Measurements from ENCODE around the gene ANGPTL8. TPM values are rescaled to one million over a fixed set of nuclear protein-coding genes. Genes with fewer than 3 reads are reported as not detected.

Gene ANGPTL8
- total and polyA plus RNA-seq, 2 experiments from 2014 or later: not detected

DNA sequence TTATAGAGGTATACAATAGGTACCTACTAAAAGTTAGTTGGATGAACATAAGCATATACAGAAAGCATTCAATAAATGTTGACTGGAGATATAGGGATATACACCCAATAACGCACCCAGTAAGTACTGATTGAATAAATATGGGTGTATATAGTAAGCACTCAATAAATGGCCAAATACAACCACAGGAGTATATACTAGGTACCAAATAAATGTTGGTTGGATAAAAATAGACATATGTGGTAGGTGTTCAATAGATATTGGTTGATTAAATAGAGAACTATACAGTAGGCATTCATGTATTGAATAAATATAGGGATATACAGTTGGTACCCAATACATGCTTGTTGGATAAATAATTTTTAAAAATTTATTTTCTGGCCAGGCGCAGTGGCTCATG lies 9.4 kb downstream of the ANGPTL8 start:
- H3K27ac ChIP-seq (ENCODE audit: low read depth): no peak overlapping the region
- ATAC-seq (no peak), DNase-seq (ENCODE audit: low spot score) (no peak)
- no peak overlapping the region for H3K4me2 ChIP-seq
- H3F3A ChIP-seq (replicated peaks; ENCODE audit: low read depth): 0 out of 2 replicates have a peak, but pooled peaks cover 3% of the 10 kb centered on the region
- H3K79me2 ChIP-seq (replicated peaks; ENCODE audit: insufficient read depth): no peaks in the 10 kb centered on the region
- TF ChIP-seq POLR2AphosphoS5 (IDR thresholded peaks at IDR 0.05; ENCODE audit: low read depth) (no peak), STAT1 (IDR thresholded peaks at IDR 0.05; ENCODE audit: unreplicated experiment) (no peak), ZNF114 (CRISPR knock-in tag; IDR thresholded peaks at IDR 0.05) (no peak), ZNF331 (CRISPR knock-in tag; IDR thresholded peaks at IDR 0.05; ENCODE audit: low read depth) (no peak), CREB1 (CRISPR knock-in tag; IDR thresholded peaks at IDR 0.05; ENCODE audit: low read depth) (no peak), EZH2phosphoT487 (IDR thresholded peaks at IDR 0.05; ENCODE audit: unreplicated experiment) (no peak), EZH2 (IDR thresholded peaks at IDR 0.05; ENCODE audit: low read depth, unreplicated experiment) (no peak), JUNB (IDR thresholded peaks at IDR 0.05; ENCODE audit: unreplicated experiment) (no peak), NANOG (IDR thresholded peaks at IDR 0.05; ENCODE audit: borderline replicate concordance) (no peak)
- TF ChIP-seq, protein P1, sequence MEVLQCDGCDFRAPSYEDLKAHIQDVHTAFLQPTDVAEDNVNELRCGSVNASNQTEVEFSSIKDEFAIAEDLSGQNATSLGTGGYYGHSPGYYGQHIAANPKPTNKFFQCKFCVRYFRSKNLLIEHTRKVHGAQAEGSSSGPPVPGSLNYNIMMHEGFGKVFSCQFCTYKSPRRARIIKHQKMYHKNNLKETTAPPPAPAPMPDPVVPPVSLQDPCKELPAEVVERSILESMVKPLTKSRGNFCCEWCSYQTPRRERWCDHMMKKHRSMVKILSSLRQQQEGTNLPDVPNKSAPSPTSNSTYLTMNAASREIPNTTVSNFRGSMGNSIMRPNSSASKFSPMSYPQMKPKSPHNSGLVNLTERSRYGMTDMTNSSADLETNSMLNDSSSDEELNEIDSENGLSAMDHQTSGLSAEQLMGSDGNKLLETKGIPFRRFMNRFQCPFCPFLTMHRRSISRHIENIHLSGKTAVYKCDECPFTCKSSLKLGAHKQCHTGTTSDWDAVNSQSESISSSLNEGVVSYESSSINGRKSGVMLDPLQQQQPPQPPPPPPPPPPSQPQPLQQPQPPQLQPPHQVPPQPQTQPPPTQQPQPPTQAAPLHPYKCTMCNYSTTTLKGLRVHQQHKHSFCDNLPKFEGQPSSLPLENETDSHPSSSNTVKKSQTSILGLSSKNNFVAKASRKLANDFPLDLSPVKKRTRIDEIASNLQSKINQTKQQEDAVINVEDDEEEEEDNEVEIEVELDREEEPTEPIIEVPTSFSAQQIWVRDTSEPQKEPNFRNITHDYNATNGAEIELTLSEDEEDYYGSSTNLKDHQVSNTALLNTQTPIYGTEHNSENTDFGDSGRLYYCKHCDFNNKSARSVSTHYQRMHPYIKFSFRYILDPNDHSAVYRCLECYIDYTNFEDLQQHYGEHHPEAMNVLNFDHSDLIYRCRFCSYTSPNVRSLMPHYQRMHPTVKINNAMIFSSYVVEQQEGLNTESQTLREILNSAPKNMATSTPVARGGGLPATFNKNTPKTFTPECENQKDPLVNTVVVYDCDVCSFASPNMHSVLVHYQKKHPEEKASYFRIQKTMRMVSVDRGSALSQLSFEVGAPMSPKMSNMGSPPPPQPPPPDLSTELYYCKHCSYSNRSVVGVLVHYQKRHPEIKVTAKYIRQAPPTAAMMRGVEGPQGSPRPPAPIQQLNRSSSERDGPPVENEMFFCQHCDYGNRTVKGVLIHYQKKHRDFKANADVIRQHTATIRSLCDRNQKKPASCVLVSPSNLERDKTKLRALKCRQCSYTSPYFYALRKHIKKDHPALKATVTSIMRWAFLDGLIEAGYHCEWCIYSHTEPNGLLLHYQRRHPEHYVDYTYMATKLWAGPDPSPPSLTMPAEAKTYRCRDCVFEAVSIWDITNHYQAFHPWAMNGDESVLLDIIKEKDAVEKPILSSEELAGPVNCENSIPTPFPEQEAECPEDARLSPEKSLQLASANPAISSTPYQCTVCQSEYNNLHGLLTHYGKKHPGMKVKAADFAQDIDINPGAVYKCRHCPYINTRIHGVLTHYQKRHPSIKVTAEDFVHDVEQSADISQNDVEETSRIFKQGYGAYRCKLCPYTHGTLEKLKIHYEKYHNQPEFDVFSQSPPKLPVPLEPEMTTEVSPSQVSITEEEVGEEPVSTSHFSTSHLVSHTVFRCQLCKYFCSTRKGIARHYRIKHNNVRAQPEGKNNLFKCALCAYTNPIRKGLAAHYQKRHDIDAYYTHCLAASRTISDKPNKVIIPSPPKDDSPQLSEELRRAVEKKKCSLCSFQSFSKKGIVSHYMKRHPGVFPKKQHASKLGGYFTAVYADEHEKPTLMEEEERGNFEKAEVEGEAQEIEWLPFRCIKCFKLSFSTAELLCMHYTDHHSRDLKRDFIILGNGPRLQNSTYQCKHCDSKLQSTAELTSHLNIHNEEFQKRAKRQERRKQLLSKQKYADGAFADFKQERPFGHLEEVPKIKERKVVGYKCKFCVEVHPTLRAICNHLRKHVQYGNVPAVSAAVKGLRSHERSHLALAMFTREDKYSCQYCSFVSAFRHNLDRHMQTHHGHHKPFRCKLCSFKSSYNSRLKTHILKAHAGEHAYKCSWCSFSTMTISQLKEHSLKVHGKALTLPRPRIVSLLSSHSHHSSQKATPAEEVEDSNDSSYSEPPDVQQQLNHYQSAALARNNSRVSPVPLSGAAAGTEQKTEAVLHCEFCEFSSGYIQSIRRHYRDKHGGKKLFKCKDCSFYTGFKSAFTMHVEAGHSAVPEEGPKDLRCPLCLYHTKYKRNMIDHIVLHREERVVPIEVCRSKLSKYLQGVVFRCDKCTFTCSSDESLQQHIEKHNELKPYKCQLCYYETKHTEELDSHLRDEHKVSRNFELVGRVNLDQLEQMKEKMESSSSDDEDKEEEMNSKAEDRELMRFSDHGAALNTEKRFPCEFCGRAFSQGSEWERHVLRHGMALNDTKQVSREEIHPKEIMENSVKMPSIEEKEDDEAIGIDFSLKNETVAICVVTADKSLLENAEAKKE (CRISPR knock-in tag; IDR thresholded peaks at IDR 0.05): no peak
- TF ChIP-seq, protein P2, sequence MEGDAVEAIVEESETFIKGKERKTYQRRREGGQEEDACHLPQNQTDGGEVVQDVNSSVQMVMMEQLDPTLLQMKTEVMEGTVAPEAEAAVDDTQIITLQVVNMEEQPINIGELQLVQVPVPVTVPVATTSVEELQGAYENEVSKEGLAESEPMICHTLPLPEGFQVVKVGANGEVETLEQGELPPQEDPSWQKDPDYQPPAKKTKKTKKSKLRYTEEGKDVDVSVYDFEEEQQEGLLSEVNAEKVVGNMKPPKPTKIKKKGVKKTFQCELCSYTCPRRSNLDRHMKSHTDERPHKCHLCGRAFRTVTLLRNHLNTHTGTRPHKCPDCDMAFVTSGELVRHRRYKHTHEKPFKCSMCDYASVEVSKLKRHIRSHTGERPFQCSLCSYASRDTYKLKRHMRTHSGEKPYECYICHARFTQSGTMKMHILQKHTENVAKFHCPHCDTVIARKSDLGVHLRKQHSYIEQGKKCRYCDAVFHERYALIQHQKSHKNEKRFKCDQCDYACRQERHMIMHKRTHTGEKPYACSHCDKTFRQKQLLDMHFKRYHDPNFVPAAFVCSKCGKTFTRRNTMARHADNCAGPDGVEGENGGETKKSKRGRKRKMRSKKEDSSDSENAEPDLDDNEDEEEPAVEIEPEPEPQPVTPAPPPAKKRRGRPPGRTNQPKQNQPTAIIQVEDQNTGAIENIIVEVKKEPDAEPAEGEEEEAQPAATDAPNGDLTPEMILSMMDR (conservative IDR thresholded peaks at IDR 0.05; ENCODE audit: low read depth in 2 of 2): no peak
- TF ChIP-seq, protein P3, sequence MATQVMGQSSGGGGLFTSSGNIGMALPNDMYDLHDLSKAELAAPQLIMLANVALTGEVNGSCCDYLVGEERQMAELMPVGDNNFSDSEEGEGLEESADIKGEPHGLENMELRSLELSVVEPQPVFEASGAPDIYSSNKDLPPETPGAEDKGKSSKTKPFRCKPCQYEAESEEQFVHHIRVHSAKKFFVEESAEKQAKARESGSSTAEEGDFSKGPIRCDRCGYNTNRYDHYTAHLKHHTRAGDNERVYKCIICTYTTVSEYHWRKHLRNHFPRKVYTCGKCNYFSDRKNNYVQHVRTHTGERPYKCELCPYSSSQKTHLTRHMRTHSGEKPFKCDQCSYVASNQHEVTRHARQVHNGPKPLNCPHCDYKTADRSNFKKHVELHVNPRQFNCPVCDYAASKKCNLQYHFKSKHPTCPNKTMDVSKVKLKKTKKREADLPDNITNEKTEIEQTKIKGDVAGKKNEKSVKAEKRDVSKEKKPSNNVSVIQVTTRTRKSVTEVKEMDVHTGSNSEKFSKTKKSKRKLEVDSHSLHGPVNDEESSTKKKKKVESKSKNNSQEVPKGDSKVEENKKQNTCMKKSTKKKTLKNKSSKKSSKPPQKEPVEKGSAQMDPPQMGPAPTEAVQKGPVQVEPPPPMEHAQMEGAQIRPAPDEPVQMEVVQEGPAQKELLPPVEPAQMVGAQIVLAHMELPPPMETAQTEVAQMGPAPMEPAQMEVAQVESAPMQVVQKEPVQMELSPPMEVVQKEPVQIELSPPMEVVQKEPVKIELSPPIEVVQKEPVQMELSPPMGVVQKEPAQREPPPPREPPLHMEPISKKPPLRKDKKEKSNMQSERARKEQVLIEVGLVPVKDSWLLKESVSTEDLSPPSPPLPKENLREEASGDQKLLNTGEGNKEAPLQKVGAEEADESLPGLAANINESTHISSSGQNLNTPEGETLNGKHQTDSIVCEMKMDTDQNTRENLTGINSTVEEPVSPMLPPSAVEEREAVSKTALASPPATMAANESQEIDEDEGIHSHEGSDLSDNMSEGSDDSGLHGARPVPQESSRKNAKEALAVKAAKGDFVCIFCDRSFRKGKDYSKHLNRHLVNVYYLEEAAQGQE (IDR thresholded peaks at IDR 0.05; ENCODE audit: unreplicated experiment): no peak
- TF ChIP-seq, protein P4, sequence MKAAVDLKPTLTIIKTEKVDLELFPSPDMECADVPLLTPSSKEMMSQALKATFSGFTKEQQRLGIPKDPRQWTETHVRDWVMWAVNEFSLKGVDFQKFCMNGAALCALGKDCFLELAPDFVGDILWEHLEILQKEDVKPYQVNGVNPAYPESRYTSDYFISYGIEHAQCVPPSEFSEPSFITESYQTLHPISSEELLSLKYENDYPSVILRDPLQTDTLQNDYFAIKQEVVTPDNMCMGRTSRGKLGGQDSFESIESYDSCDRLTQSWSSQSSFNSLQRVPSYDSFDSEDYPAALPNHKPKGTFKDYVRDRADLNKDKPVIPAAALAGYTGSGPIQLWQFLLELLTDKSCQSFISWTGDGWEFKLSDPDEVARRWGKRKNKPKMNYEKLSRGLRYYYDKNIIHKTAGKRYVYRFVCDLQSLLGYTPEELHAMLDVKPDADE (IDR thresholded peaks at IDR 0.05): no peak
- H3K9me2 ChIP-seq (ENCODE audit: insufficient read depth): no peaks in the 10 kb centered on the region
- H4K20me1 ChIP-seq (replicated peaks; ENCODE audit: insufficient read depth): no peaks in the 10 kb centered on the region; the same call in none of the 2 replicates
- Mint-ChIP-seq H3K9me3 (no peaks in the 10 kb centered on the region), H3K4me1 (no peaks in the 10 kb centered on the region), H3K4me3 (no peak overlapping the region), H3K27me3 (ENCODE audit: insufficient read depth, low read depth, poor library complexity) (peaks cover 7% of the 10 kb centered on the region), H3K27ac (no peak overlapping the region), H3K36me3 (ENCODE audit: low read depth) (peaks cover 40% of the 10 kb centered on the region)
- H3K27me3 ChIP-seq (ENCODE audit: insufficient read depth): no peaks in the 10 kb centered on the region
- no peak overlapping the region for H3K4me3 ChIP-seq
- H3K4me1 ChIP-seq (ENCODE audit: insufficient read depth): no peaks in the 10 kb centered on the region
- no peak overlapping the region for H2AFZ ChIP-seq
- H3K36me3 ChIP-seq (ENCODE audit: insufficient read depth): peaks cover 6% of the 10 kb centered on the region; the same call in 1 of the 2 replicates
